Measurements from ENCODE around the gene CNFN. TPM values are rescaled to one million over a fixed set of nuclear protein-coding genes. Genes with fewer than 3 reads are reported as not detected.

The CNFN gene
- total and polyA plus RNA-seq, 2 experiments from 2014 or later = 6.7 to 54.5 TPM

DNA sequence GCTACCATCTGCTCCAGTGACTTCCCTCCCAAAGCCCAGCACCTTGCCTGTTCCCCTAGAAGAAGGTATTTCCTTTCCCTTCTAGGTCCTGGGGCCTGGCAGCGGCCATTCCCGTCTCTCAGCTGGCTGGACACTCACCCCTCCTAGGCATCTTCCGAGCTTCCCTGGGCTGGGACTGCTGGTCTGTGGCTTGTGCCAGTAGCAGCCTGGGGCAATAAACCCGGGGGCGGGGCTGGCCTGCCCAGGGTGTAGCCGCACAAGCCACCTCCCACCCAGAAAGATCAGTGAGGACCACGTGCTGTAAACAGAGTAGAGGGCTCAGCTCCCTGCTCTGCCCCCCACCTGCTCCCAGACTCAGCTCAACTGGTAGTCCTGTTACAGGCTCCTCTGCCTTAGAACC, 22.1 kb upstream of the CNFN start (continued):
- TF ChIP-seq NANOG (IDR thresholded peaks at IDR 0.05; ENCODE audit: borderline replicate concordance) (no peak), POLR2AphosphoS5 (IDR thresholded peaks at IDR 0.05; ENCODE audit: low read depth) (no peak), JUNB (IDR thresholded peaks at IDR 0.05; ENCODE audit: unreplicated experiment) (no peak)

- no peak overlapping the region for H3K27ac ChIP-seq (ENCODE audit: low read depth)
- Mint-ChIP-seq H3K36me3 (ENCODE audit: low read depth) (peaks cover 22% of the 10 kb centered on the region), H3K27me3 (ENCODE audit: insufficient read depth, low read depth, poor library complexity) (peaks cover 67% of the 10 kb centered on the region), H3K4me3 (no peak overlapping the region; the same call in 2 of the 3 replicates), H3K27ac (no peak overlapping the region), H3K4me1 (peaks cover 18% of the 10 kb centered on the region), H3K9me3 (no peaks in the 10 kb centered on the region; the same call in 1 of the 3 replicates)
- peaks cover 20% of the 10 kb centered on the region for H3K27me3 ChIP-seq (ENCODE audit: insufficient read depth)
- H3K4me1 ChIP-seq (ENCODE audit: insufficient read depth) = no peaks in the 10 kb centered on the region
- H3K9me2 ChIP-seq (ENCODE audit: insufficient read depth) = no peaks in the 10 kb centered on the region
- H3K36me3 ChIP-seq (ENCODE audit: insufficient read depth) = no peaks in the 10 kb centered on the region
- H2AFZ ChIP-seq = no peak overlapping the region
- no peak for DNase-seq (ENCODE audit: low spot score)
- H3K4me3 ChIP-seq = no peak overlapping the region
- ATAC-seq = no peak
- TF ChIP-seq ZNF331 (CRISPR knock-in tag; IDR thresholded peaks at IDR 0.05; ENCODE audit: low read depth) (no peak), EZH2phosphoT487 (IDR thresholded peaks at IDR 0.05; ENCODE audit: unreplicated experiment) (no peak), CREB1 (CRISPR knock-in tag; IDR thresholded peaks at IDR 0.05; ENCODE audit: low read depth) (no peak), EZH2 (IDR thresholded peaks at IDR 0.05; ENCODE audit: low read depth, unreplicated experiment) (no peak), NANOG (IDR thresholded peaks at IDR 0.05; ENCODE audit: borderline replicate concordance) (no peak), JUNB (IDR thresholded peaks at IDR 0.05; ENCODE audit: unreplicated experiment) (no peak)
- TF ChIP-seq, protein P1, sequence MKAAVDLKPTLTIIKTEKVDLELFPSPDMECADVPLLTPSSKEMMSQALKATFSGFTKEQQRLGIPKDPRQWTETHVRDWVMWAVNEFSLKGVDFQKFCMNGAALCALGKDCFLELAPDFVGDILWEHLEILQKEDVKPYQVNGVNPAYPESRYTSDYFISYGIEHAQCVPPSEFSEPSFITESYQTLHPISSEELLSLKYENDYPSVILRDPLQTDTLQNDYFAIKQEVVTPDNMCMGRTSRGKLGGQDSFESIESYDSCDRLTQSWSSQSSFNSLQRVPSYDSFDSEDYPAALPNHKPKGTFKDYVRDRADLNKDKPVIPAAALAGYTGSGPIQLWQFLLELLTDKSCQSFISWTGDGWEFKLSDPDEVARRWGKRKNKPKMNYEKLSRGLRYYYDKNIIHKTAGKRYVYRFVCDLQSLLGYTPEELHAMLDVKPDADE (IDR thresholded peaks at IDR 0.05) = no peak
- TF ChIP-seq, protein P2, sequence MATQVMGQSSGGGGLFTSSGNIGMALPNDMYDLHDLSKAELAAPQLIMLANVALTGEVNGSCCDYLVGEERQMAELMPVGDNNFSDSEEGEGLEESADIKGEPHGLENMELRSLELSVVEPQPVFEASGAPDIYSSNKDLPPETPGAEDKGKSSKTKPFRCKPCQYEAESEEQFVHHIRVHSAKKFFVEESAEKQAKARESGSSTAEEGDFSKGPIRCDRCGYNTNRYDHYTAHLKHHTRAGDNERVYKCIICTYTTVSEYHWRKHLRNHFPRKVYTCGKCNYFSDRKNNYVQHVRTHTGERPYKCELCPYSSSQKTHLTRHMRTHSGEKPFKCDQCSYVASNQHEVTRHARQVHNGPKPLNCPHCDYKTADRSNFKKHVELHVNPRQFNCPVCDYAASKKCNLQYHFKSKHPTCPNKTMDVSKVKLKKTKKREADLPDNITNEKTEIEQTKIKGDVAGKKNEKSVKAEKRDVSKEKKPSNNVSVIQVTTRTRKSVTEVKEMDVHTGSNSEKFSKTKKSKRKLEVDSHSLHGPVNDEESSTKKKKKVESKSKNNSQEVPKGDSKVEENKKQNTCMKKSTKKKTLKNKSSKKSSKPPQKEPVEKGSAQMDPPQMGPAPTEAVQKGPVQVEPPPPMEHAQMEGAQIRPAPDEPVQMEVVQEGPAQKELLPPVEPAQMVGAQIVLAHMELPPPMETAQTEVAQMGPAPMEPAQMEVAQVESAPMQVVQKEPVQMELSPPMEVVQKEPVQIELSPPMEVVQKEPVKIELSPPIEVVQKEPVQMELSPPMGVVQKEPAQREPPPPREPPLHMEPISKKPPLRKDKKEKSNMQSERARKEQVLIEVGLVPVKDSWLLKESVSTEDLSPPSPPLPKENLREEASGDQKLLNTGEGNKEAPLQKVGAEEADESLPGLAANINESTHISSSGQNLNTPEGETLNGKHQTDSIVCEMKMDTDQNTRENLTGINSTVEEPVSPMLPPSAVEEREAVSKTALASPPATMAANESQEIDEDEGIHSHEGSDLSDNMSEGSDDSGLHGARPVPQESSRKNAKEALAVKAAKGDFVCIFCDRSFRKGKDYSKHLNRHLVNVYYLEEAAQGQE (IDR thresholded peaks at IDR 0.05; ENCODE audit: unreplicated experiment) = no peak
- no peaks in the 10 kb centered on the region for H3K79me2 ChIP-seq (replicated peaks; ENCODE audit: insufficient read depth)
- H3F3A ChIP-seq (replicated peaks; ENCODE audit: low read depth) = no peaks in the 10 kb centered on the region
- no peak overlapping the region for H3K4me2 ChIP-seq
- peaks cover 8% of the 10 kb centered on the region for H4K20me1 ChIP-seq (replicated peaks; ENCODE audit: insufficient read depth)
Observed at GRCh38 chr19:42411581-42412178, 21.6 kb upstream of the CNFN start.
